Gastroesophageal sphincter (tissue), 3 donors: ENCODE measurements around the gene AIFM3.

ENCODE experiments used
- CTCF ChIP-seq, 4 experiments: fragments of 200-600 bp in 2 of 4; fragments of 450-650 bp in 2 of 4; sonication (generic) in 1 of 4; IDR thresholded peaks; one replicate each; pipeline ENCODE4 v1.5.1; 2017 to 2019; ENCODE audit warnings: antibody characterized with exemption in 4 of 4, mild to moderate bottlenecking in 2 of 4, moderate library complexity in 2 of 4
- POLR2AphosphoS5 ChIP-seq: sonication (generic); formaldehyde crosslinking; IDR thresholded peaks from one replicate; pipeline ENCODE4 v1.6.1; 2017; ENCODE audit warnings: antibody characterized with exemption

- TF ChIP-seq CTCF (IDR thresholded peaks at IDR 0.05) (no peak), POLR2AphosphoS5 (no peak)
These were observed 23.0 kb upstream of the AIFM3 start for GRCh38 chr22:20944042-20944441.
